ENCODE data around the gene OPALIN.

Gene OPALIN

DNA sequence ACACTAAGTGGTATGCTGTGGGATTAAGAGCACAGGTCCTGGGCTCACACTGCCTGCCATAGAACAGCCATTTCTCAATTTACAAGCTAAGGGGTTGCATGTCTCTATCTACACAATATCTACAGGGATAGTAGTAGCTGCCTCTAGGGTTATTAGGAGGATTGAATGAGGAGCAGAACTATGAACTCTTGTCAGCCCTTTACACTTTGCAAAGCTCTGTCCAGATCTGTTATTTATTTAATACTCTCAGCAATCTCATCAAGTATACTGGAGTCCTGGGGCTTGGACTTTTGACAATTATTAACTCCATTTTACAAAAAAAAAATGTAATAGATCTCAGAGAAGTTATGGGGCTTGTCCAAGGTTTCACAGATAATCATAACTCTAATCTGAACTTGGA, 6.8 kb downstream of the OPALIN start:
- FAIRE-seq (no peak), DNase-seq (ENCODE audit: insufficient read length) (no peak)
- TF ChIP-seq POLR2A (IDR thresholded peaks at IDR 0.05; ENCODE audit: low read depth, low read length), result no peak
- no peak for TF ChIP-seq TAF1 (IDR thresholded peaks at IDR 0.05; ENCODE audit: borderline replicate concordance, low read depth, low read length)
- no peak for TF ChIP-seq POLR2AphosphoS5 (IDR thresholded peaks at IDR 0.05; ENCODE audit: low read depth, low read length)

DNA sequence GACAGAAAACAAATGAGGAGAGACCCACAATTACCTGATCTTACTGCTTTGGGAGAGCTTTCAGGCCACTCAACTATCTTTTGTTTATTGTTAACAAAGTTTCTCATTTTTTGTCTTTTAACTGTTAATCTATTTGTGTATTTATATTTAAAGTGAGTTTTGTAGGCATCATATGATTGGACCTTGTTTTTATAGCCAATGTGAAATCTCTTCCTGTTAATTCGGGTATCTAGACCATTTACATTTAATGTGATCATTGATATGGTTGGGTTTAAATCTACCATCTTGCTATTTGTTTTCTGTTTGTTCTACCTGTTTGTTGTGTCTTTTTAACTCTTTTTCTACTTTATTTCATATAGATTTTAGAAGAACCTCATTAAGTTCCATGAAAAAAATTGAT, 12.5 kb downstream of the OPALIN start:
- FAIRE-seq, result no peak
- no peak for TF ChIP-seq POLR2A (IDR thresholded peaks at IDR 0.05; ENCODE audit: low read depth, low read length)
- TF ChIP-seq POLR2AphosphoS5 (IDR thresholded peaks at IDR 0.05; ENCODE audit: low read depth, low read length), result no peak
- no peak for TF ChIP-seq TAF1 (IDR thresholded peaks at IDR 0.05; ENCODE audit: borderline replicate concordance, low read depth, low read length)
- no peak for DNase-seq (ENCODE audit: insufficient read length)

DNA sequence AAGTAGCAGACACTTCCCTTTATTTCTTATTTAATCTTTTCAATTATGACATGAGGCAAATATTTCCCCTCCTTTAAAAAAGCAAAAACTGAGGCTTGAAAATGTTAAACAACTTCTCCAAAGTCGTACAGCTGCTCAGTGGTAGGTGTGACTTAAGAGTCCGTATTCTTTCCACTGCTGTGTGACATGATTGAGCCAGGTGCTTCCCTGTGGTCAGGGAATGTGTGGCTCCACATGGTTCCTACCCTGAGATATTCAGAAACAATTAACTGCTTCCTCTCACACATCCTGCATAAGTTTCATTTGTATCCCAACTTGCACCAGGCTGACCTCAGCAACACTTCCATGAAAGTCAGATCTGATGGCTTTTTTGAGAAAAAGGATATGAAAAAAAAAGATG, 13.6 kb downstream of the OPALIN start:
- DNase-seq (ENCODE audit: insufficient read length) (no peak), FAIRE-seq (no peak)
- TF ChIP-seq POLR2A (IDR thresholded peaks at IDR 0.05; ENCODE audit: low read depth, low read length) (no peak), TAF1 (IDR thresholded peaks at IDR 0.05; ENCODE audit: borderline replicate concordance, low read depth, low read length) (no peak)

DNA sequence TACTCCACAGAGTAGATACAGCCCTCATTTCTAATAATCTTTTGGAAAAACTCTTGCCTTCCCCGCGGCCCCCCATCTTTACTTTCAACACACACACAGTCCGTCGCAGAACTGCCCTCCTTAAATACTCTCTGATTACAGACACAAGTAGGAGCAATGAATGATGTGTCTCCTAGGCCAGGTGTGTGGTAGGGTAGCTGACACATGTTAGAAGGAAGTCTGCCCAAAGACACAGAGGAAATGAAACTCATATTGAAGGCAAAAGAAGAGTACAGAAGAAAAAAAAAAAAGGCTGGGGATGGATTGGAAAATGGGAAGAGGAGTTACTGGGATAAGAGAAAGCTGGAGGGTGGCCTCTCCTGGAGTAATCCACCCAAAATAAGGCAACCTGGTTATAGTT, 14.6 kb downstream of the OPALIN start:
- TF ChIP-seq POLR2A (IDR thresholded peaks at IDR 0.05; ENCODE audit: low read depth, low read length), result no peak
- FAIRE-seq (no peak), DNase-seq (ENCODE audit: insufficient read length) (no peak)

DNA sequence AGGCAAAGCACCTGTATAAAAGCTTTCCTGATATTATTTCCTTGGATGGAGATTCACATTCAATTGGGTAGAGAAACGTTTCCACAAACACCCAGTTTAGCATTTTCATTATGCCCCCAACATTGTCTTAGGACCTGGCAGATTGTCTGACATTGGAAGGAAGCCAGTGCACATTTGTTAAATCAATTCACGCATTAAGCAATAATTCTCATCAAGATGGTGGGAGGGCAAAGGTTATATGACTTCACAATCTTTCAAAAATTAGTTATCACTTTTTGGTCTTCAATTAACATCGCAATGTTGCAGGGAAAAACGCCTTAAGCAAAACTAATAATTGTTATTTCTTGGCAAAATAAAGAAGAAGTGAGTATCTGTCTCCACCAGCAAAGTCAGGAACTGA, 16.4 kb downstream of the OPALIN start:
- no peak for TF ChIP-seq TAF1 (IDR thresholded peaks at IDR 0.05; ENCODE audit: borderline replicate concordance, low read depth, low read length)
- no peak for TF ChIP-seq POLR2A (IDR thresholded peaks at IDR 0.05; ENCODE audit: low read depth, low read length)
- no peak for TF ChIP-seq POLR2AphosphoS5 (IDR thresholded peaks at IDR 0.05; ENCODE audit: low read depth, low read length)
- no peak for FAIRE-seq
- no peak for DNase-seq (ENCODE audit: insufficient read length)

DNA sequence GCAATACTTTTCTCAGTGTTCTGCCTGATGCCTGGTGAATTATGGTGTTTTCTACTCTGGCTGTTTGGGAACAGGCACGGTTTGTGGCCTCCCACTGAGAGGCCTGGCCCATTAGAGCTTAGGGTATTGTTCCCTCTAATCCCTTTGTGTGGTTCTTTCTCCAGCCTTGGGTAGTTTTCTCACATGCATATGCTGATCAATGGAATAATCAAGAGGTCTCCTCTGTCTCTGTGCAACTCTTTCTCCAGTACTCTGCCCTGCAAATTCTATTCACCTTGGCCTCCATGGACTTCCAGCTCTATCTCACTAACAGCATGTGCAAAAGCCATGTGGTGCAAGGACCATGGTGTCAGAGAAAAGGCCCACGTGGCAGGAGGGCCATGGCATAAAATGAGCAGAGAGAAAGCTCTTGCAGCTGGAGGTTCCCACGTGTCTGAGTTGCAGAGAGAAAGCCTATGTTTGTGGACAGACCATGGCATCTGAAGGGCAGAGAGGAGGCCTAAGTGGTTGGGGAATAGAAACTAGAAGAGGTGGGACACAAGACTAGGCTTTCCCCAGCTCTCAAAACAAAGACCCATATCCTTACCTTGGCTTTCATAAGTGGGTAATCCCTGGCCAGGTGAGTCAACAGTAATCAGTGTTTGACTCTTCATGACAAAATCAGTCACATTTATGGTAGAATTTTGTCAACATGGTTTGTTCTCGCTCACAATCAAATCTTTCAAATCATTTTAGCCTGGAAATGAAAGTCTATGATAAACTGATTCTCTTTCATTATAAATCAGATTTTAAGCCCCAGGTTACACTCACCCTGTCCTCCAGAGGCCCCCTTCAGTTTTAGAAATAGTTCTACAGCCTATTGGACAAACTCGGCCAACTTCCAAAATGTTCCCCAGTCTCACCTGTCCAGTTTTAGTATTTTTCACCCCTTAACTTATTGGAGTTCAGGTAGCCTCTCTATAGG, 17.3 kb downstream of the OPALIN start:
- TF ChIP-seq TAF1 (IDR thresholded peaks at IDR 0.05; ENCODE audit: borderline replicate concordance, low read depth, low read length) (no peak), POLR2AphosphoS5 (IDR thresholded peaks at IDR 0.05; ENCODE audit: low read depth, low read length) (no peak), POLR2A (IDR thresholded peaks at IDR 0.05; ENCODE audit: low read depth, low read length) (no peak)
- DNase-seq (ENCODE audit: insufficient read length), result no peak
- peak; percentile 69 for FAIRE-seq

DNA sequence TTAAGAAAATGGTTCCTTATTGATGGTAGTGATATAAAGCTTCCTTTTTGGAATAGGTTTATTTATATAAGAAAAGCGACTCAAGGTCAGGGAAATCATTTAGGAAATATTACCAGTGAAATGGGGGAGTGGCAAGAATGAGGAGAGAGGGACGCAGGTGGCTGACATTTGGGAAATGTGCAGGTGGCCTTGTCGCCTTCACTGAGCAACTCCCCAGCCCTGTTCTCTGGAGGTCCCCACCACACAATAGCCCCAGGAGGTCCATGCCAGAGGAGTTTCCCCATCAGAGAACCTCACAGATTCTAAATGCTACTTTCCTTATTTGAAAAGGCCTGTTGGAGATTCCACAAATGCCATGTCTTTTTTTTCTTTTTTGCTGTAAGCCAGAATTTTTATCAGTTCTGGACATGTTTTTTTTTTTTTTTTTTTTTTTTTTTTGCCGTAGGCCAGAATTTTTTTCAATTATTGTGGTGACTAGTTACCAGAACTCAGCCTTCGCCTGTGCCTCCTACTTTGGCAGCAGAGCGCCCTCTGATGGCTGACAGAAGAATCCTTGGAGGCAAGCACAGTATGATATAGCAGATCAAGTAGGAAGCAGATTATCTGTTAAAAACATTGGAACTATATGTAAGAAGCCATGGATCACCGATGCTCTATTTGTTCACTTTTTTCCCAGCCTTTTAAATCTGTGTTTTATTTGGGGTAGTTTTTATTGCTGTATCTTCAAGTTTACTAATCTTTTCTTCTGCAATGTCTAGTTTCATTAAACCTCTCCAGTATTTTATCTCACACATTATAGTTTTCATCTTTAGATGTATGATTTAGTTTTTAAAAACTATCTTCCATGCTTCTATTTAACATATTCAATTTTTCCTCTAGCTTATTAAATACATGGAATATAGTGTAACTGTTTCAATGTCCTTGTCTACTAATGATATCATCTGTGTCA, 18.6 kb downstream of the OPALIN start:
- TF ChIP-seq POLR2A (IDR thresholded peaks at IDR 0.05; ENCODE audit: low read depth, low read length), result no peak
- no peak for TF ChIP-seq TAF1 (IDR thresholded peaks at IDR 0.05; ENCODE audit: borderline replicate concordance, low read depth, low read length)
- no peak for TF ChIP-seq POLR2AphosphoS5 (IDR thresholded peaks at IDR 0.05; ENCODE audit: low read depth, low read length)
- no peak for DNase-seq (ENCODE audit: insufficient read length)
- peak; percentile 83 for FAIRE-seq

DNA sequence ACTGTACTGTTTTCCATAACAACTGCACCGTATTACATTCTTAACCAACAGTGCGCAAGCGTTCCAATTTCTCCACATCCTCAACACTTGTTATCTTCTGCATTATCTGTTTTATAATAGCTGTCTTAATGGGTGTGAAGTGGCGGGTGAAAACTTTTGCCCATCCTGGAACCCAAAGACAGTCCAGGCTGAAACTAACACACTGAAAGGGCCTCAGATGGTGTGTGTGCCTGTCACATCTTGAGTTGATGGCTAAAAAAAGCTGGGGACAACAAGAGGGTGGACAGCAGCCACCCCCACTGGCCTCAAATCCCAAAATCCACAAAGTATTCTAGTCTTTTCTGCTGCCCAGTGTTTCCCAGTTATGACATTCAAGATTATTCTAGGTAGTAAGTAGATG, 19.4 kb downstream of the OPALIN start:
- no peak for TF ChIP-seq TAF1 (IDR thresholded peaks at IDR 0.05; ENCODE audit: borderline replicate concordance, low read depth, low read length)
- DNase-seq (ENCODE audit: insufficient read length) (no peak), FAIRE-seq (no peak)

DNA sequence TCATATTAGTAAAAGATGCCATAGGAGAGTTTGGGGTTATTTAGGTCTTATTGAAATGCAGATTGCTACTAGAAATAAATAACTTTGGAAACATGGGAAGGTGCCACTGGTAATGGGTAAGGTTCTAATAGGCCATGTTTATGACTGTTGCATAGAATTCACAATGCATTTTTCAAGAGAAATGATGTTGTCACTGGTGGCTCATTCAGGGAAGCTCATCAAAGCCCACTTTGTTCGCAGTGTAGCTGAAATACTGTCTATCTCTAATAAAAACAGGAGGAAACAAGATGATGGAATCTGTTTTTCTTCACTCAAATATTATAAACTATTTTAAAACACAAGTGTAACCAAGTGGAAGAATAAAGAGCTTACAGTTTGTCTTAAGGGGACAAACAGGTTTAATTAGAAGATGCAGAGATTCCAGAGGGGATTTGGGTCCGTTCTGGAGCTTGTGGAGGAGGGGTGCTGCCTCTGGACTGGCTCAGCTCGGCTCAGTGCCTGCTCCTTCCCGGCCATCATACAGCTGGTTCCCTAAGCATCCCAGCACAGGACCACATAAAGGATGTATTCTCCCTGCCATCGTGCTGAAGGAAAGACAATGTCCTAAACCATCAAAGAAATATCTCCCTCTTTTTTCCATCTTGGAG, 20.4 kb downstream of the OPALIN start:
- no peak for TF ChIP-seq POLR2AphosphoS5 (IDR thresholded peaks at IDR 0.05; ENCODE audit: low read depth, low read length)
- TF ChIP-seq TAF1 (IDR thresholded peaks at IDR 0.05; ENCODE audit: borderline replicate concordance, low read depth, low read length), result no peak
- no peak for TF ChIP-seq POLR2A (IDR thresholded peaks at IDR 0.05; ENCODE audit: low read depth, low read length)
- FAIRE-seq, result no peak
- DNase-seq (ENCODE audit: insufficient read length), result no peak

DNA sequence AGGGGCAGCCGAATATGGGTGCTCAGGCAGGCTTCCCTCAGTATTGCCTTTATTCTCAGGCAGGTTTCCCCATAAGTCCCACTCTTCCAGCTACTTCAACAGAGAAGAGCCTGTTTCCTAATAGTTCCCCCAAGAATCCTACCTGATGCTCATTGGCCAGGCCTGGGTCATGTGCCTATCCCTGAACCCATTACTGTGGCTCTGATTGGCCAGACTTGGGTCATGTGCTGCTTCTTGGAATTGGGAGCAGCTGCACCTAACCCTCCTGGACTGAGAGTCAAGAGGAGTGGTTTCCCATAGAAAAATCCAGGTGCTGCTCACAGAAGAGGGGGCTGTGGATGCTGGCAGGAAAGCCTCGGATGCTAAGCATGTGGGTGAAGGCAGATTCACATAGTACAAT, 21.7 kb downstream of the OPALIN start:
- DNase-seq (ENCODE audit: insufficient read length) (no peak), FAIRE-seq (no peak)
- TF ChIP-seq TAF1 (IDR thresholded peaks at IDR 0.05; ENCODE audit: borderline replicate concordance, low read depth, low read length) (no peak), POLR2AphosphoS5 (IDR thresholded peaks at IDR 0.05; ENCODE audit: low read depth, low read length) (no peak), POLR2A (IDR thresholded peaks at IDR 0.05; ENCODE audit: low read depth, low read length) (no peak)

All from GM12892 (cell line).